ENCODE results near the gene SOWAHB. TPM values are rescaled to one million over a fixed set of nuclear protein-coding genes. Genes with fewer than 3 reads are reported as not detected.
A peak's percentile ranks its signal among the peaks of the same experiment; 100 is the strongest.

SOWAHB gene
- total RNA-seq (not detected), total RNA-seq (0.46 to 0.68 reads per million in 2 donors)

GRCh38 chr4:76897536-76898384 lies at the start of gene SOWAHB:
Gene SOWAHB (minus strand): TSS chr4:76898144. CDS start chr4:76897849, 295 bp downstream.
- H3K27ac Mint-ChIP-seq, result peak within 1 kb of the TSS; percentile 3
- H3K9me3 ChIP-seq (ENCODE audit: control insufficient read depth, low read length, poor library complexity, severe bottlenecking), result no peaks in the 10 kb centered on the region
- peaks cover 6% of the 10 kb centered on the region for H3K36me3 Mint-ChIP-seq (ENCODE audit: low read depth)
- DNase-seq (peak in 2 of 3 donors; percentile 19 to 34), ATAC-seq (peak; percentile 75)
- H3K27me3 Mint-ChIP-seq, result peaks cover 20% of the 10 kb centered on the region
- H3K4me3 Mint-ChIP-seq, result peak within 1 kb of the TSS; percentile 61
- peaks cover 9% of the 10 kb centered on the region for H3K4me1 Mint-ChIP-seq

GRCh38 chr4:76947369-76947768 lies 49.4 kb upstream of the SOWAHB start:
- DNase-seq (no peak), ATAC-seq (no peak)
- no peaks in the 10 kb centered on the region for H3K27me3 Mint-ChIP-seq
- H3K27ac Mint-ChIP-seq, result peak overlapping the region; percentile 92
- H3K4me1 Mint-ChIP-seq, result peaks cover 22% of the 10 kb centered on the region
- H3K9me3 ChIP-seq (ENCODE audit: control insufficient read depth, low read length, poor library complexity, severe bottlenecking), result no peaks in the 10 kb centered on the region
- no peak overlapping the region for H3K4me3 Mint-ChIP-seq
- no peaks in the 10 kb centered on the region for H3K36me3 Mint-ChIP-seq (ENCODE audit: low read depth)

GRCh38 chr4:76943790-76944189 lies 45.8 kb upstream of the SOWAHB start:
- Mint-ChIP-seq H3K4me3 (no peak overlapping the region), H3K27me3 (no peaks in the 10 kb centered on the region), H3K4me1 (peaks cover 4% of the 10 kb centered on the region), H3K36me3 (ENCODE audit: low read depth) (no peaks in the 10 kb centered on the region), H3K27ac (peak overlapping the region; percentile 57)
- no peak for ATAC-seq
- no peak for DNase-seq
- H3K9me3 ChIP-seq (ENCODE audit: control insufficient read depth, low read length, poor library complexity, severe bottlenecking), result no peaks in the 10 kb centered on the region

- ATAC-seq, result no peak
- no peaks in the 10 kb centered on the region for H3K27me3 Mint-ChIP-seq
- no peak for DNase-seq
- no peak overlapping the region for H3K4me3 Mint-ChIP-seq
- no peaks in the 10 kb centered on the region for H3K9me3 ChIP-seq (ENCODE audit: control insufficient read depth, low read length, poor library complexity, severe bottlenecking)
- H3K36me3 Mint-ChIP-seq (ENCODE audit: low read depth), result no peaks in the 10 kb centered on the region
- no peaks in the 10 kb centered on the region for H3K4me1 Mint-ChIP-seq
- H3K27ac Mint-ChIP-seq, result no peak overlapping the region
Measured at GRCh38 chr4:76943129-76943620, 45.2 kb upstream of the SOWAHB start.

- H3K9me3 ChIP-seq (ENCODE audit: control insufficient read depth, low read length, poor library complexity, severe bottlenecking), result no peaks in the 10 kb centered on the region
- Mint-ChIP-seq H3K27ac (no peak overlapping the region), H3K4me3 (no peak overlapping the region), H3K27me3 (peaks cover 12% of the 10 kb centered on the region), H3K36me3 (ENCODE audit: low read depth) (no peaks in the 10 kb centered on the region), H3K4me1 (peaks cover 4% of the 10 kb centered on the region)
- DNase-seq, result no peak
- ATAC-seq, result no peak
Measured at GRCh38 chr4:76939184-76939583, 41.2 kb upstream of the SOWAHB start.

GRCh38 chr4:76931576-76932276 lies 33.8 kb upstream of the SOWAHB start:
- Mint-ChIP-seq H3K4me3 (no peak overlapping the region), H3K4me1 (peaks cover under 1% of the 10 kb centered on the region), H3K36me3 (ENCODE audit: low read depth) (no peaks in the 10 kb centered on the region), H3K27ac (no peak overlapping the region), H3K27me3 (peaks cover 19% of the 10 kb centered on the region)
- DNase-seq, result no peak
- no peak for ATAC-seq
- no peaks in the 10 kb centered on the region for H3K9me3 ChIP-seq (ENCODE audit: control insufficient read depth, low read length, poor library complexity, severe bottlenecking)

- Mint-ChIP-seq H3K27me3 (peaks cover 15% of the 10 kb centered on the region), H3K4me1 (no peaks in the 10 kb centered on the region), H3K36me3 (ENCODE audit: low read depth) (no peaks in the 10 kb centered on the region), H3K27ac (no peak overlapping the region), H3K4me3 (no peak overlapping the region)
- no peaks in the 10 kb centered on the region for H3K9me3 ChIP-seq (ENCODE audit: control insufficient read depth, low read length, poor library complexity, severe bottlenecking)
- ATAC-seq (no peak), DNase-seq (no peak)
Measured at GRCh38 chr4:76931087-76931486, 33.1 kb upstream of the SOWAHB start.

- peaks cover 15% of the 10 kb centered on the region for H3K27me3 Mint-ChIP-seq
- no peak for DNase-seq
- no peak overlapping the region for H3K4me3 Mint-ChIP-seq
- ATAC-seq, result no peak
- H3K27ac Mint-ChIP-seq, result no peak overlapping the region
- H3K36me3 Mint-ChIP-seq (ENCODE audit: low read depth), result no peaks in the 10 kb centered on the region
- H3K4me1 Mint-ChIP-seq, result no peaks in the 10 kb centered on the region
- H3K9me3 ChIP-seq (ENCODE audit: control insufficient read depth, low read length, poor library complexity, severe bottlenecking), result no peaks in the 10 kb centered on the region
Measured at GRCh38 chr4:76930685-76931084, 32.7 kb upstream of the SOWAHB start.

GRCh38 chr4:76926841-76927240 lies 28.9 kb upstream of the SOWAHB start:
- Mint-ChIP-seq H3K4me3 (no peak overlapping the region), H3K27me3 (peaks cover 12% of the 10 kb centered on the region), H3K36me3 (ENCODE audit: low read depth) (no peaks in the 10 kb centered on the region), H3K27ac (no peak overlapping the region), H3K4me1 (no peaks in the 10 kb centered on the region)
- H3K9me3 ChIP-seq (ENCODE audit: control insufficient read depth, low read length, poor library complexity, severe bottlenecking), result no peaks in the 10 kb centered on the region
- ATAC-seq (no peak), DNase-seq (no peak)

GRCh38 chr4:76923619-76924357 lies 25.8 kb upstream of the SOWAHB start:
- H3K4me1 Mint-ChIP-seq, result peaks cover 2% of the 10 kb centered on the region
- H3K36me3 Mint-ChIP-seq (ENCODE audit: low read depth), result no peaks in the 10 kb centered on the region
- no peak for ATAC-seq
- H3K27me3 Mint-ChIP-seq, result peaks cover 4% of the 10 kb centered on the region
- no peak overlapping the region for H3K27ac Mint-ChIP-seq
- H3K9me3 ChIP-seq (ENCODE audit: control insufficient read depth, low read length, poor library complexity, severe bottlenecking), result no peaks in the 10 kb centered on the region
- DNase-seq, result no peak
- no peak overlapping the region for H3K4me3 Mint-ChIP-seq

GRCh38 chr4:76920715-76921114 lies 22.8 kb upstream of the SOWAHB start:
- Mint-ChIP-seq H3K27ac (no peak overlapping the region), H3K4me1 (peaks cover 2% of the 10 kb centered on the region), H3K27me3 (peaks cover 4% of the 10 kb centered on the region), H3K4me3 (no peak overlapping the region), H3K36me3 (ENCODE audit: low read depth) (no peaks in the 10 kb centered on the region)
- ATAC-seq (no peak), DNase-seq (no peak)
- H3K9me3 ChIP-seq (ENCODE audit: control insufficient read depth, low read length, poor library complexity, severe bottlenecking), result no peaks in the 10 kb centered on the region

GRCh38 chr4:76909711-76910110 lies 11.8 kb upstream of the SOWAHB start:
- H3K27me3 Mint-ChIP-seq, result peaks cover 12% of the 10 kb centered on the region
- H3K4me1 Mint-ChIP-seq, result peaks cover 2% of the 10 kb centered on the region
- no peak for ATAC-seq
- DNase-seq, result no peak
- no peak overlapping the region for H3K4me3 Mint-ChIP-seq
- H3K9me3 ChIP-seq (ENCODE audit: control insufficient read depth, low read length, poor library complexity, severe bottlenecking), result no peaks in the 10 kb centered on the region
- H3K27ac Mint-ChIP-seq, result no peak overlapping the region
- no peaks in the 10 kb centered on the region for H3K36me3 Mint-ChIP-seq (ENCODE audit: low read depth)

GRCh38 chr4:76905521-76905920 lies 7.6 kb upstream of the SOWAHB start:
- H3K27me3 Mint-ChIP-seq, result no peaks in the 10 kb centered on the region
- H3K27ac Mint-ChIP-seq, result no peak overlapping the region
- ATAC-seq (no peak), DNase-seq (no peak)
- no peaks in the 10 kb centered on the region for H3K9me3 ChIP-seq (ENCODE audit: control insufficient read depth, low read length, poor library complexity, severe bottlenecking)
- no peaks in the 10 kb centered on the region for H3K36me3 Mint-ChIP-seq (ENCODE audit: low read depth)
- H3K4me3 Mint-ChIP-seq, result no peak overlapping the region
- H3K4me1 Mint-ChIP-seq, result no peaks in the 10 kb centered on the region

Measured in T-helper 17 cell (primary cell).